Fibroblast of the aortic adventitia (primary cell): ENCODE measurements around the gene ACTR10. TPM values are rescaled to one million over a fixed set of nuclear protein-coding genes. Genes with fewer than 3 reads are reported as not detected.
A peak's percentile ranks its signal among the peaks of the same experiment; 100 is the strongest.
"Not testable (repeated sequence)": the region's sequence is repeated elsewhere in the genome, so short reads cannot be mapped to it uniquely, and the experiment has no call there.

Experiments used
- DNase-seq: peaks from one replicate; pipeline ENCODE4 v3.0.0-alpha.2; 2010; ENCODE audit warnings: low read depth
- H3K4me3 ChIP-seq: 2 replicates; pipeline ENCODE4 v1.5.1; 2011; ENCODE audit warnings: low read depth, mild to moderate bottlenecking, control low read depth, low read length, moderate library complexity
- total RNA-seq: library from RNA; depleted of rRNA; stranded (reverse); fragments of >200 nt; gene quantifications from 2 replicates; pipeline ENCODE4 v1.2.3, GENCODE V29; 2012; ENCODE audit warnings: low replicate concordance
- TF ChIP-seq, protein P1 (sequence below): IDR thresholded peaks from 2 replicates; pipeline ENCODE4 v1.5.1; 2011; ENCODE audit warnings: mild to moderate bottlenecking, low read length, control low read depth, inconsistent platforms; ENCODE audit not compliant: insufficient read depth

Gene ACTR10
- total RNA-seq, 1 donor = 92.7 TPM

DNA sequence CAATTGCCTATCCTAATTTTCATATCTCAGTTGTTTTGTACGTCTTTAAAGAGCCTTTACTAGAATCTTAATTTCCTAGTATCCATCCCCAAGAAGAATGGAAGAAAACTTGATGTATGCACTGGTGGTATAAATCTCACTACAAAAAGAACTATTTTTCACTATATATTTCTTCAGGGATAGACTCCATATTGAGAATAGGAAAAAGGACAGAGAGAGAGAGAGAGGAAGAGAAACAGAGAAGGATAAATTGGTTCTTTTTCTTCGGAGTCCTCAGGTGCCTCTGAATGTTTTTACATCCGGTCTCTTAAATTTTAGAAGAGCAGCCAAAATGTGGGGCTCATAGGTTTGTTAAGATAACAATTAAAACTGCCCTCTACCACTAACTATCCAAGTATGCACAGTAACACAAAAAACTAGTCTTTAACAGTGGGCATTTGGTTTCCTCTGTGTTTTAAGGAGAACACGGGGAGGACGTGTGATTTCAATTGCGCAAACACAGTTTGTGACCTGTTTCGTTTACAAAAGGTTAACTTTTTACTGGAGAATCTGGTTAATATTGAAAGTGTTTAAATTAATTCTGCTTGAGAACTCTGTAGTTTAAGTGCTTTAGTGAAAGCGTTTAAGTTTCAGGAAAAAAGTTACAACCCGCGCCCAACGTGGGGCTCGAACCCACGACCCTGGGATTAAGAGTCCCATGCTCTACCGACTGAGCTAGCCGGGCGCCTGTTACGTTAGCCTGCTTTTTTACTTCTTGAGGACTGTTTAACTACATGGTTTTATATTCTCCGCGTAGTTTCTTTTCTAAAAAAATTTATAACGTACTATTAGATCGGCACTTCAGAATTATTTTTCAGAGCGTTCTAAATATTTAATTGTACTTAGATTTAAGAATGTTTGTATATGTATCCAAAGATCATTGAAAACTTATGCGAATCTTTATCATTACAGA is 39.6 kb downstream of the ACTR10 start:
- TF ChIP-seq, protein P1, sequence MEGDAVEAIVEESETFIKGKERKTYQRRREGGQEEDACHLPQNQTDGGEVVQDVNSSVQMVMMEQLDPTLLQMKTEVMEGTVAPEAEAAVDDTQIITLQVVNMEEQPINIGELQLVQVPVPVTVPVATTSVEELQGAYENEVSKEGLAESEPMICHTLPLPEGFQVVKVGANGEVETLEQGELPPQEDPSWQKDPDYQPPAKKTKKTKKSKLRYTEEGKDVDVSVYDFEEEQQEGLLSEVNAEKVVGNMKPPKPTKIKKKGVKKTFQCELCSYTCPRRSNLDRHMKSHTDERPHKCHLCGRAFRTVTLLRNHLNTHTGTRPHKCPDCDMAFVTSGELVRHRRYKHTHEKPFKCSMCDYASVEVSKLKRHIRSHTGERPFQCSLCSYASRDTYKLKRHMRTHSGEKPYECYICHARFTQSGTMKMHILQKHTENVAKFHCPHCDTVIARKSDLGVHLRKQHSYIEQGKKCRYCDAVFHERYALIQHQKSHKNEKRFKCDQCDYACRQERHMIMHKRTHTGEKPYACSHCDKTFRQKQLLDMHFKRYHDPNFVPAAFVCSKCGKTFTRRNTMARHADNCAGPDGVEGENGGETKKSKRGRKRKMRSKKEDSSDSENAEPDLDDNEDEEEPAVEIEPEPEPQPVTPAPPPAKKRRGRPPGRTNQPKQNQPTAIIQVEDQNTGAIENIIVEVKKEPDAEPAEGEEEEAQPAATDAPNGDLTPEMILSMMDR = no peak
- H3K4me3 ChIP-seq = peak overlapping the region; percentile 62
- DNase-seq = peak; percentile 81

DNA sequence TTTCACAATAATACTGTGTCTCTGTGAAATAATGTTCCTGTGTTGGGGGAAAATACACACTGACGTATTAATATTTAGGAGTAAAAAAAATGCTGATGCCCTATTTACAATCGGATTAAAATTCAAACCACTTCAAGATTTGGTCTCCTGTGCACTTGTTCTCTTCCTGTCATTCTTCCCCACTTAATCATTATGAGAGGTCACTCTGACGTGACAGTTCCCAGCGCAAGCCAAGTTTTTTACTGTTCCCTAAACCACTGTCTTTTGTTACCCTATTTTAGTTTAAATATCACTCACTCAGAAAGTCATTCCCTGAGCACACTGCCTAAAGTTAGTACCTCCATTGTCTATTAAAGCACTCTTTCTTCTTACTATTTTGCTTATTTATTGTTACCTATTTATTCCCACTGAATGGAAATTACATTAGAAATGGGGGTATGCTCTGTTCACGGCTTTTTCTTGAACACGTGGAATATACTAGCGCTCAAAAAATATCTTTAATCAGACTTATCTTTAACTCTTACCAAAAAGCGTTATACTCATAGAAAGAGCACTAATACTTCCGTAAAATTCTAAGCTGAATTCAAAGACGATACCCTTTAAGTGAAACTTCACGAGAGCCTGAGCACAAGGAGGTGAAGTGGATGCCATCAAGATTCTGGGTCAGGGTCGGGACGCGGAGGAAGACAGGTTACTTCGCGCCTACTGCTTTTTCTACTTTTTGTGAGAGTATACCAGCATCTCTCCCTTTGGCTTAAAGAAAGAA is 44.0 kb downstream of the ACTR10 start:
- DNase-seq = no peak
- TF ChIP-seq, protein P1 = no peak
- H3K4me3 ChIP-seq = peak overlapping the region; percentile 67

DNA sequence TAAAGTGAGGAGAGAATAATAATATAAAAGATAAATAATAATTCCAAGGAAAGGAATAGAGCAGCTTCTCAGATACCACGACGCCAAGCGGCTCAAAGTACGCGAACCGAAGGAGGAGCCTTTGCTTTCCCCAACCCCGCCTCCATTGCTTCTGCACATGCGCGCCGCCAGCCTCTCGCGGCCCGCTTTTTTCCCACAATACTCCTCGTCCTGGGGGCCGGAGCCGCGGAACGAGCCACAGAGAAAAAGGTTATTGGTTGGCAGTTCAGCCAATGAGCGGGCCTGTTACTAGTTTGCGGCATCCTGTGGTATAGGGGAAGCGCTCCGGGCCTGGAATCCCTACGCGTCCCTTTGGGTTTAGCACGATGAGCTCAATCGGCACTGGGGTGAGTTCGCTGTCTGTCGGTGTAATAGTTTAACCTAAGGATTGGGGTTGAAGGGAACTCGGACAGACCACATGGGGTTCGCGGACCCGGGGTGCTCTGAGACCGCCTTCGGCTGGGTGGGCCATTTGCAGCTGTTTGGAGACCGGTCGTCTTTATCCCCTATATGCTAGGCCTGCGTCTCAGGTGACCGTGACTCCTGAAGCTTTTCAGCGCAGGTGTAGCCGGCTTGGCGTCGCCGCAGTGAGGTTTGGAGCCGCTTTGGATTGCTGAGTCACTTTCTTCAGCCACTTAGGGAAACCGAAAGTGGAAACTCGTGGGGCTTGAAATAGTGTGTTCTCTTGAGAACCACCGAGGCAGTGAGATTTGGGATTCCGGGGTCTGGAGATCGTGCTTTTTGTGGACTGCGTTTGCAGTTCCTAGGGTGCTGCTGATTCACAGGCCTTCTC is 44.8 kb downstream of the ACTR10 start, which contains the start of gene PSMA3:
Gene PSMA3 (plus strand): TSS at position 288 of the 832 bp plus-strand sequence. CDS start 78 bp downstream, at position 366.
- H3K4me3 ChIP-seq = peak within 1 kb of the TSS; percentile 92
- TF ChIP-seq, protein P1 = peak; percentile 25
- DNase-seq = peak; percentile 96

DNA sequence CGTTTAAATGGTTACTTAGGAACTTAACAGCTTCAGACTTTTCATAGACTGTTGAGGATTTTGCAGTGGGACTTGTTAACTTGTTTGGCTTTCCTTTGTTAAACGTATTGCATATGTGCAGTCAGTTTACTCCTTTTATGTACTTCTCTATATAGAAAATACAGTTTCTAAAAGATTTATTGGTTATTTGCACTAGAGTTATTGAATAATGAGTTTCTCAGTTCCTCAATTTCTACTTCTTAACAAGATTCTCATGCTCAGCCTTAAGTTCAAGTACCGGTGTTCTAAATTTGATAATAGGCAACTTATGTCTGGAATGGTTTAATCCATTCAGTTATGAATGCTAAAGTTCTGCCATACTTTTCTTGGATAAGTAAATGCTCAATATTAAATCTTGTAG is 45.6 kb downstream of the ACTR10 start:
- H3K4me3 ChIP-seq = peak overlapping the region; percentile 92
- no peak for DNase-seq
- TF ChIP-seq, protein P1 = no peak

DNA sequence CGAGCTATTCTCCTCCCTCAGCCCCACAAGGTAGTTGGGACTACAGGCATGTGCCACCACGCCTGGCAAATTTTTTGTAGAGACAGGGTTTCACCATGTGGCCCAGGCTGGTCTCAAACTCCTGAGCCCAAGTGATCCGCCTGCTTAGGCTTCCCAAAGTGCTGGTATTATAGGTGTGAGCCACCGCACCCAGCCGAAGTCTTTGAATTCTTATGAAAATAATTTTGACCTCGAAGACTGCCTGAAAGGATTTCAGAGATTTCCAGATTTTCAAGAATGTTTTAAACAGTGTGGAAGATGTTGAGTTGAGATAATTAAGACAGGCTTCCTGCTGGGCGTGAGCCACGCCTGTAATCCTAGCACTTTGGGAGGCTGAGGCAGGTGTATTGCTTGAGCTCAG is 49.7 kb downstream of the ACTR10 start:
- TF ChIP-seq, protein P1 = no peak
- DNase-seq = no peak
- no peak overlapping the region for H3K4me3 ChIP-seq

DNA sequence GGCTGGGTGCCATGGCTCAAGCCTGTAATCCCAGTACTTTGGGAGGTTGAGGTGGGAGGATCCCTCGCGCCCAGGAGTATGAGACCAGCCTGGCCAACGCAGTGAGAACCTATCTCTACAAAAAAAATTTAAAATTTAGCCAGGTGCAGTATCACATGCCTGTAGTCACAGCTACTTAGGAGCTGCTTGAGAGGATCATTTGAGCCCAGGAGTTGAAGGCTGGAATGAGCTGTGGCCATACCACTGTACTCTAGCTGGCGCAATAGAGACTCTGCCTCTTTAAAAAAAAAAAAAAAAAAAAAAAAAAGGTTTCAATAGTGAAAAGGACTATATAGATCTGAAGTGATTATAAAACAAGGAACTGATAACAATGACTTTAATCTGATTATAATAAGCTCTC is 58.2 kb downstream of the ACTR10 start:
- DNase-seq = no peak
- H3K4me3 ChIP-seq = no peak overlapping the region
- TF ChIP-seq, protein P1 = no peak

DNA sequence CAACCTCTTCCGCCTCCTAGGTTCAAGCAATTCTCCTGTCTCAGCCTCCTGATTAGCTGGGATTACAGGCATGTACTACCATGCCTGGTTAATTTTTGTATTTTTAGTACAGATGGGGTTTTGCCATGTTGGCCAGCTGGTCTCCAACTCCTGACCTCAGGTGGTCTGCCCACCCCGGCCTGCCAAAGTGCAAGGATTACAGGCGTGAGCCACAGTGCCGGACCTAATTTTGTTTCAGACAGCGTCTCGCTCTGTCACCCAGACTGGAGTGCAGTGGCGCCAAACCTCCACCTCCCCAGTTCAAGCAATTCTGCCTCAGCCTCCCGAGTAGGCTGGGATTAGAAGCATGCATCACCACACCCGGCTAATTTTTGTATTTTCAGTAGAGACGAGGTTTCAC is 62.1 kb downstream of the ACTR10 start:
- not testable (repeated sequence) for H3K4me3 ChIP-seq, DNase-seq
